Endothelial cell of umbilical vein (primary cell): ENCODE data around the gene BIRC2.

Source experiments
- CTCF ChIP-seq, 2 donors: IDR thresholded peaks; 1 replicate in 1 of 2; 2 replicates in 1 of 2; pipeline ENCODE4 v1.5.1; 2011; ENCODE audit warnings: low read length in 2 of 2, mild to moderate bottlenecking in 2 of 2, moderate library complexity in 2 of 2, control low read depth in 1 of 2, inconsistent platforms in 1 of 2, low read depth in 1 of 2; ENCODE audit not compliant: insufficient read depth in 1 of 2; ENCODE audit errors: extremely low read depth in 1 of 2
- EZH2 ChIP-seq: IDR thresholded peaks from 2 replicates; pipeline ENCODE4 v1.6.1; 2012; ENCODE audit warnings: borderline replicate concordance, low read depth, mild to moderate bottlenecking, moderate library complexity, low read length, inconsistent platforms; ENCODE audit not compliant: severe bottlenecking
- GATA2 ChIP-seq: IDR thresholded peaks from 2 replicates; pipeline ENCODE4 v1.7.0; 2011; ENCODE audit warnings: low read depth, mild to moderate bottlenecking, moderate library complexity, mixed read lengths, low read length; ENCODE audit not compliant: insufficient read length, insufficient read depth
- JUN ChIP-seq: IDR thresholded peaks from 2 replicates; pipeline ENCODE4 v1.6.1; 2011; ENCODE audit warnings: borderline replicate concordance, low read depth; ENCODE audit not compliant: insufficient read length, insufficient read depth
- MAX ChIP-seq: IDR thresholded peaks from 2 replicates; pipeline ENCODE4 v1.6.1; 2011; ENCODE audit not compliant: insufficient read depth, insufficient read length
- MYC ChIP-seq: IDR thresholded peaks from one replicate; pipeline ENCODE4 v1.6.1; 2011; ENCODE audit warnings: mild to moderate bottlenecking, low read depth, low read length
- POLR2A ChIP-seq: IDR thresholded peaks from 2 replicates; pipeline ENCODE4 v1.6.1; 2012; ENCODE audit warnings: low read depth, mild to moderate bottlenecking, control low read depth, low read length
- POLR2AphosphoS5 ChIP-seq: IDR thresholded peaks from 2 replicates; pipeline ENCODE4 v1.6.1; 2012; ENCODE audit warnings: low read depth, mild to moderate bottlenecking, control low read depth, low read length, moderate library complexity; ENCODE audit not compliant: insufficient read depth

- no peak for TF ChIP-seq CTCF (IDR thresholded peaks at IDR 0.05; ENCODE audit: extremely low read depth in 1 of 2, insufficient read depth in 1 of 2, low read depth in 1 of 2, low read length in 2 of 2)
- TF ChIP-seq MYC, result no peak
- no peak for TF ChIP-seq POLR2A
- TF ChIP-seq POLR2AphosphoS5, result no peak
- TF ChIP-seq MAX, result no peak
- no peak for TF ChIP-seq JUN
- TF ChIP-seq EZH2, result no peak
- TF ChIP-seq GATA2, result no peak
Measured at GRCh38 chr11:102319544-102319943, 27.5 kb upstream of the BIRC2 start.
